Aorta (tissue), 5 donors: ENCODE data around the gene KIF16B. TPM values are rescaled to one million over a fixed set of nuclear protein-coding genes. Genes with fewer than 3 reads are reported as not detected.

Experiments used
- ATAC-seq: fragments of 200-7000 bp; cut with Tn5 transposase; one replicate; pipeline ENCODE4 v1.9.1; 2022; ENCODE audit warnings: moderate library complexity; ENCODE audit not compliant: low FRiP score
- DNase-seq, 2 donors: peaks; one replicate each; pipeline ENCODE4 v3.0.0-alpha.2; 2020
- H3K27ac ChIP-seq, 2 donors: one replicate each; pipeline ENCODE4 v1.5.1; 2013; ENCODE audit warnings: low read length in 2 of 2, mild to moderate bottlenecking in 2 of 2, moderate library complexity in 2 of 2, control low read depth in 1 of 2, inconsistent platforms in 1 of 2, low read depth in 1 of 2
- H3K27me3 ChIP-seq, 2 donors: one replicate each; pipeline ENCODE4 v1.6.1; 2013; ENCODE audit warnings: control low read depth in 1 of 2, low read length in 1 of 2, mild to moderate bottlenecking in 1 of 2, moderate library complexity in 1 of 2; ENCODE audit not compliant: insufficient read depth in 2 of 2, control insufficient read depth in 1 of 2
- H3K36me3 ChIP-seq, 2 donors: one replicate each; pipeline ENCODE4 v1.6.1; 2013; ENCODE audit warnings: control low read depth in 1 of 2, low read length in 1 of 2, mild to moderate bottlenecking in 1 of 2; ENCODE audit not compliant: insufficient read depth in 2 of 2, control insufficient read depth in 1 of 2
- H3K4me1 ChIP-seq, 2 donors: one replicate each; pipeline ENCODE4 v1.6.1; 2013; ENCODE audit warnings: low read length in 2 of 2, control low read depth in 1 of 2, mild to moderate bottlenecking in 1 of 2, moderate library complexity in 1 of 2; ENCODE audit not compliant: insufficient read depth in 2 of 2, control insufficient read depth in 1 of 2
- H3K4me3 ChIP-seq, 2 donors: one replicate each; pipeline ENCODE4 v1.5.1; 2013; ENCODE audit warnings: low read length in 2 of 2, control low read depth in 1 of 2, mild to moderate bottlenecking in 1 of 2
- H3K9me3 ChIP-seq: one replicate; pipeline ENCODE4 v1.6.1; 2013; ENCODE audit warnings: mild to moderate bottlenecking, low read length; ENCODE audit not compliant: control insufficient read depth
- WGBS, 2 donors: extraction: QIAGEN DNeasy Blood & Tissue Kit; methylation state at CpG; one replicate each; pipeline ENCODE4 v1.1.7; 2013; 5-methylcytosine and 5-hydroxymethylcytosine counted together
- intact Hi-C, 2 donors: fragments of 100-400 bp; cut with DNase I; formaldehyde crosslinking; loops; one replicate each; pipeline versions ENCODE4 v1.14.2 to v1.15.0; 2022
- polyA plus RNA-seq, 2 donors: library from polyadenylated mRNA; stranded (reverse); fragments of 200-250 nt; gene quantifications; one replicate each; pipeline ENCODE4 v1.2.3, GENCODE V29; 2013
- total RNA-seq, 2 donors: library from RNA; stranded (reverse); fragmentation: NEBNext Ultra II Directional; extraction: Animal tissue kit (Norgen Biotek cat#: 25700); gene quantifications; one replicate each; pipeline ENCODE4 v1.2.1, GENCODE V29; 2021
- donor health status: healthy with polysubstance abuse.
- donor health status: Bipolar disorder and iron deficiency.
- donor health status: DM: no; HTN: no; CAD: no.
- donor health status: DM: no; HTN: no; CAD: no.
- donor health status: DM: yes; HTN: yes; CAD: no.

KIF16B gene
- total and polyA plus RNA-seq, 4 donors, result 6.5 to 20.6 (median 13.8) TPM

DNA sequence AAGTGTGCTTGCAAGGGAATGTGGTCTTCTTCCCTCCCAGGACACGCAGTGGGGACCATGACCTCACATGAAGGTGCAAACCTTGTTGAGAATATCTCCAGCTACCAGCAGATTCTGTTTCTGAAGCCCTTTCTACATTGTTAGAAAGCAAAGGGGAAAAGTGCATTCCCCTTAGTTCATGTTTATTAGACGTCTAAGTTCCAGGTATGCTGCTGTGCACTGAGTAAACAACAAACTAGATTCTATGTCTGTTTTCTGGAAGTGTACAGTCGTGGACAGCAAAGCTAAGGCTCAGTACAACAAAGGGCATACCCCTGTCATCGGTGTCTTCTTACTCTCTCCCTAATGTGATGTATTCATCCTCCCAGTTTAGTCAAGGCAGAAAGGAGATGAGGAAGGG lies 178.5 kb downstream of the KIF16B start:
- ATAC-seq (no peak), DNase-seq (no peak)
- intact Hi-C loops, result no loop called here
- Histone ChIP-seq H3K27ac (no peak overlapping the region), H3K27me3 (no peaks in the 10 kb centered on the region), H3K36me3 (no peaks in the 10 kb centered on the region), H3K4me3 (no peak overlapping the region), H3K4me1 (peaks cover 3 to 11% of the 10 kb centered on the region in 2 donors), H3K9me3 (no peaks in the 10 kb centered on the region)
- WGBS, 2 donors, result 94 to 96% methylated on average over 4 of the region's 4 CpGs

- H3K4me3 ChIP-seq, result no peak overlapping the region
- no peaks in the 10 kb centered on the region for H3K9me3 ChIP-seq
- no peak for ATAC-seq
- H3K27me3 ChIP-seq, result no peaks in the 10 kb centered on the region
- H3K36me3 ChIP-seq, result no peaks in the 10 kb centered on the region
- 87 to 93% methylated on average over 3 of the region's 3 CpGs for WGBS, 2 donors
- no peak for DNase-seq
- intact Hi-C loops, result no loop called here
- peaks cover 3 to 11% of the 10 kb centered on the region in 2 donors for H3K4me1 ChIP-seq
- H3K27ac ChIP-seq, result no peak overlapping the region
Measured at GRCh38 chr20:16393836-16394235, 179.4 kb downstream of the KIF16B start.

DNA sequence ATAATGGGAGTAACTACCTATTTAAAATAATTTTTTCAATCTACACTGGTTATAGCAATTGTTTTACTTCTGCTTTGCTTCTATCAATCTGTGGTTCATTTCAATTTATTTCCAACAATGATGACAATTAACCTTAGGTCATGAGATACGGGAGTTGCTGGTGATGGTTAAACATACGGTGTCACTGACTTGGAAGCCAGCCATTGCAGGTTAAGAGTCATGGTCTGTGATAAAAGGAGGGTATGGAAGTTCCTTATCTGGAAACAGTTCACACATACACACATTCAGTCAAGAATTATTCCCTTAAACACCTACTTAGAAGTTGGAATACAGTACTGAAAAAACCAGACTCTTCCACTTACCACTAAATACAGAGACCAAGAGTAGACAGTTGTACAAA lies 180.0 kb downstream of the KIF16B start:
- 82 to 89% methylated on average over 2 of the region's 2 CpGs for WGBS, 2 donors
- ATAC-seq (no peak), DNase-seq (no peak)
- Histone ChIP-seq H3K36me3 (no peaks in the 10 kb centered on the region), H3K27ac (no peak overlapping the region), H3K27me3 (no peaks in the 10 kb centered on the region), H3K4me1 (peaks cover 3 to 11% of the 10 kb centered on the region in 2 donors), H3K9me3 (no peaks in the 10 kb centered on the region), H3K4me3 (no peak overlapping the region)
- intact Hi-C loops, result no loop called here

GRCh38 chr20:16392346-16392745 lies 180.9 kb downstream of the KIF16B start:
- DNase-seq (no peak), ATAC-seq (no peak)
- 96 to 97% methylated on average over 8 of the region's 8 CpGs for WGBS, 2 donors

DNA sequence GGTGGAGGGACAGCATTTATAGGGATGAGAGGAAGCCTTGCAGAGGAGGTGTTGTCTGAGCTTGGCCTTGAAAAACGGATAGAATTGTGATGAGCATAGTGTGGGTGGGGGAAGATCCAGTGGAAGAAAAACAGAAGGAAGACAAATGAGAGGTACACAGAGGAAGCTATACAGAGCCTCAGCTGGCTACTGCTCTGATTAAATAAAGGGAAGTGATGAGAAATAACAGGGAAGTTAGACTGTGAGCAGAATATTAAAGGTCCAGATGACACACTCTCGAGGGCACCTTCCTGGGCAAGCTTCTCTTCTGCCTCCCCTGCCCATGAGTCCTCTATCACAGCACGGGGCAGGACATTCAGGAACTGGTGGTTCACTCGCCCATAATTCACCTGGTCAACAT lies 182.3 kb downstream of the KIF16B start:
- ATAC-seq (no peak), DNase-seq (no peak)
- Histone ChIP-seq H3K36me3 (no peaks in the 10 kb centered on the region), H3K4me1 (no peaks in the 10 kb centered on the region), H3K9me3 (no peaks in the 10 kb centered on the region), H3K27ac (no peak overlapping the region), H3K27me3 (no peaks in the 10 kb centered on the region), H3K4me3 (no peak overlapping the region)
- WGBS, 2 donors, result 92 to 94% methylated on average over 4 of the region's 4 CpGs
- intact Hi-C loops, result no loop called here

More at GRCh38 chr20:16392346-16392745, 180.9 kb downstream of the KIF16B start:
- no peak overlapping the region for H3K4me3 ChIP-seq
- H3K27me3 ChIP-seq, result no peaks in the 10 kb centered on the region
- no peaks in the 10 kb centered on the region for H3K9me3 ChIP-seq
- H3K27ac ChIP-seq, result no peak overlapping the region
- H3K4me1 ChIP-seq, result peaks cover 0 to 6% of the 10 kb centered on the region in 2 donors
- no peaks in the 10 kb centered on the region for H3K36me3 ChIP-seq
- intact Hi-C loops, result no loop called here

DNA sequence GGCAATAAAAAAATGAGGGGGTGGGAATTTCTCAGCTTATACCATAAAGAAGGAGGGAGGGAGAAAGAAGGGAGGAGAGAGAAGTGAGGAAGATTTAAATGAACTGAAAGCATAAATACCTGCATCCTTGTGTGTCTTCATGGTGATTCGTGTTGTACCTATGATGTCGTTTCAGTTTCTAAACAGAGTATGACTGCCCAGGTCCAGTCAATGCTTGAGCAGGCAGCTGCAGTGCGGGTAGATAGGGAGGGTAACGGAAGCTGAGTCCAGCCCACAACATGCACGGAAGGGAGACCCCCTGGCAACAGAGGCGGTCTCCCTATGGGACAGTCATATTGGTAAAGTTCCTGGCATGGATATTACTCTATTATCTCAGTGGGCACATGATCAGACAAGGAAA lies 184.5 kb downstream of the KIF16B start:
- WGBS, 2 donors, result 95 to 98% methylated on average over 6 of the region's 6 CpGs
- ATAC-seq, result no peak

GRCh38 chr20:16387666-16388065 lies 185.6 kb downstream of the KIF16B start:
- DNase-seq, result no peak
- no peaks in the 10 kb centered on the region for H3K36me3 ChIP-seq
- no peak overlapping the region for H3K27ac ChIP-seq

More for the DNA sequence above, 184.5 kb downstream of the KIF16B start:
- Histone ChIP-seq H3K9me3 (no peaks in the 10 kb centered on the region), H3K4me3 (no peak overlapping the region), H3K36me3 (no peaks in the 10 kb centered on the region), H3K27me3 (no peaks in the 10 kb centered on the region), H3K4me1 (no peaks in the 10 kb centered on the region), H3K27ac (no peak overlapping the region)
- no peak for DNase-seq
- intact Hi-C loops, result no loop called here

DNA sequence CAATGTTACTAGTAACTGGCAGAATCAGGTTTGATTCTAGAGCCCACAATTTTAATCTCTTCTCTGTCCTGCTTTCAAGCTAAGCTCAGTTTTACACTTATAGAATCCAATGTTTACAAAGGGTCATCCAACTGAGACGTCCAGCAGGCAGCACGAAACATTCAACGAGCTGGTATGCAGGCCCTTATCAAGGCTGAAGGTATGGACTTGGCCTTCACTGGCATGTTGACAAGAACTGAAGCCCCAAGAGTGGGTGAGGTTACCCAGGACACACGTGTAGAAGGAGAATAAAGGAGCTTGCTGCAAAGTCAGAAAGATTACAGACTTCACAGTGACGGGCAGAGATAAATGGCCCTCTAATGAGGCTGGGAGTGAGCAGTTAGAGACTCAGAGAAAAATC lies 187.4 kb downstream of the KIF16B start:
- ATAC-seq (no peak), DNase-seq (no peak)
- H3K36me3 ChIP-seq, result no peaks in the 10 kb centered on the region
- H3K27me3 ChIP-seq, result no peaks in the 10 kb centered on the region
- intact Hi-C loops, result no loop called here
- H3K4me3 ChIP-seq, result no peak overlapping the region
- no peak overlapping the region for H3K27ac ChIP-seq
- 55 to 65% methylated on average over 5 of the region's 5 CpGs for WGBS, 2 donors
- no peaks in the 10 kb centered on the region for H3K9me3 ChIP-seq
- H3K4me1 ChIP-seq, result no peaks in the 10 kb centered on the region

More at GRCh38 chr20:16387666-16388065, 185.6 kb downstream of the KIF16B start:
- Histone ChIP-seq H3K9me3 (no peaks in the 10 kb centered on the region), H3K4me3 (no peak overlapping the region), H3K27me3 (no peaks in the 10 kb centered on the region), H3K4me1 (no peaks in the 10 kb centered on the region)
- ATAC-seq, result no peak
- WGBS, 2 donors, result 96% methylated on average over 6 of the region's 6 CpGs
- intact Hi-C loops, result no loop called here

- H3K9me3 ChIP-seq, result no peaks in the 10 kb centered on the region
- H3K27ac ChIP-seq, result no peak overlapping the region
- WGBS, 2 donors, result 90 to 91% methylated on average over 4 of the region's 4 CpGs
- H3K36me3 ChIP-seq, result no peaks in the 10 kb centered on the region
- intact Hi-C loops, result no loop called here
- no peak overlapping the region for H3K4me3 ChIP-seq
- no peaks in the 10 kb centered on the region for H3K27me3 ChIP-seq
- DNase-seq (no peak), ATAC-seq (no peak)
- no peaks in the 10 kb centered on the region for H3K4me1 ChIP-seq
Measured at GRCh38 chr20:16385462-16385861, 187.8 kb downstream of the KIF16B start.
